ENCODE results near the gene GNG13.
"Not testable (repeated sequence)": the region's sequence is repeated elsewhere in the genome, so short reads cannot be mapped to it uniquely, and the experiment has no call there.

Gene GNG13

GRCh38 chr16:760545-761343 is 39.8 kb downstream of the GNG13 start, which contains the start of gene MSLN:
TSS of gene MSLN (plus strand) at chr16:760734. CDS start at chr16:762681, 1,947 bp downstream.
- DNase-seq (ENCODE audit: low read depth): no peak
- no peak for TF ChIP-seq CTCF (conservative IDR thresholded peaks at IDR 0.05; ENCODE audit: control insufficient read depth, insufficient read depth, low read depth, low read length)
- no peak within 1 kb of the TSS for H3K4me3 ChIP-seq (ENCODE audit: control insufficient read depth, low read depth, low read length)

DNA sequence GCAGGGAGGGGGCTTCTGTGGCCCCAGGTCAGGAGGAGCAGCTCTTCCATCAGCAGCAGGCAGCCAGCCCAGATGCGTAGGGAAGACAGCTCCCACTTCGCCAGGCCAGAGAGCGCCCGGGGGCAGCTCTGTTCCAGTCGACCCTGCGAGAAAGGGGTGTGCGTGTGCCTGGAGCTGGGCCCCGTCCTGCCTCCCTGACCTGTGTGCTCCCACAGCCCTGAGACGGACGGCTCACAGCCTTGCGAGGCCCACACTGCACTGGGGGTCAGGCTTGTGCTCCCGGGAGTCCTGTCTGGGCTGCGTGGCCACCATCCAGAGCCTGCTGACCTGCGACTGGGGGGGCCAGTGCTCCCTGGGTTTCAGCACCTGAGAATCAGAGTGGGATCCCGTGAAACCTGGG is 40.5 kb downstream of the GNG13 start:
- TF ChIP-seq CTCF (conservative IDR thresholded peaks at IDR 0.05; ENCODE audit: control insufficient read depth, insufficient read depth, low read depth, low read length): no peak
- H3K4me3 ChIP-seq (ENCODE audit: control insufficient read depth, low read depth, low read length): no peak overlapping the region

GRCh38 chr16:759110-759910 is 41.2 kb downstream of the GNG13 start:
- H3K4me3 ChIP-seq (ENCODE audit: control insufficient read depth, low read depth, low read length): no peak overlapping the region
- DNase-seq (ENCODE audit: low read depth): no peak
- TF ChIP-seq CTCF (conservative IDR thresholded peaks at IDR 0.05; ENCODE audit: control insufficient read depth, insufficient read depth, low read depth, low read length): no peak

More for the DNA sequence above, 40.5 kb downstream of the GNG13 start:
- no peak for DNase-seq (ENCODE audit: low read depth)

- TF ChIP-seq CTCF (conservative IDR thresholded peaks at IDR 0.05; ENCODE audit: control insufficient read depth, insufficient read depth, low read depth, low read length): no peak
- no peak overlapping the region for H3K4me3 ChIP-seq (ENCODE audit: control insufficient read depth, low read depth, low read length)
- DNase-seq (ENCODE audit: low read depth): no peak
These were observed 44.1 kb downstream of the GNG13 start for GRCh38 chr16:756428-756827.

- no peak for TF ChIP-seq CTCF (conservative IDR thresholded peaks at IDR 0.05; ENCODE audit: control insufficient read depth, insufficient read depth, low read depth, low read length)
- no peak for DNase-seq (ENCODE audit: low read depth)
- H3K4me3 ChIP-seq (ENCODE audit: control insufficient read depth, low read depth, low read length): no peak overlapping the region
These were observed 45.9 kb downstream of the GNG13 start for GRCh38 chr16:754656-755055.

DNA sequence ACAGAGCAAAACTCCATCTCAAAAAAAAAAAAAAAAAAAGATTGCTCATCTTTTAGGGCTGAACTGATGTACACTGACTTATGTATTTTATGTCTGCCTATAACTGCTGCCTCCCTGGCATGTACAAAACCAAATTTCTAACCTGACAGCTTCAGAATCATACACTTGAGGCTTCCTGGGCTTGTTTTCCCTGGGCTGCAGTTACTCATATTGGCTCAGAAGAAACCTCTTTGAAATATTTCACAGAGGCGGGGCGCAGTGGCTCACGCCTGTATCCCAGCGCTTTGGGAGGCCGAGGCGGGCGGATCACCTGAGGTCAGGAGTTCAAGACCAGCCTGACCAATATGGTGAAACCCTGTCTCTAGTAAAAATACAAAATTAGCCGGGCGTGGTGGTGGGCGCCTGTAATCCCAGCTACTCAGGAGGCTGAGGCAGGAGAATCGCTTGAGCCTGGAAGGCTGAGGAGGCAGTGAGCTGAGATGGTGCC is 46.4 kb downstream of the GNG13 start:
- not testable (repeated sequence) for DNase-seq (ENCODE audit: low read depth); H3K4me3 ChIP-seq (ENCODE audit: control insufficient read depth, low read depth, low read length)

GRCh38 chr16:752007-752312 is 48.6 kb downstream of the GNG13 start:
- DNase-seq (ENCODE audit: low read depth): no peak
- no peak overlapping the region for H3K4me3 ChIP-seq (ENCODE audit: control insufficient read depth, low read depth, low read length)
- no peak for TF ChIP-seq CTCF (conservative IDR thresholded peaks at IDR 0.05; ENCODE audit: control insufficient read depth, insufficient read depth, low read depth, low read length)
